Heart left ventricle (tissue), 16 donors: ENCODE data around the gene TPM3. TPM values are rescaled to one million over a fixed set of nuclear protein-coding genes. Genes with fewer than 3 reads are reported as not detected.
A peak's percentile ranks its signal among the peaks of the same experiment; 100 is the strongest.

Source experiments
- ATAC-seq, 4 donors: fragments of 200-7000 bp; cut with Tn5 transposase; one replicate each; pipeline ENCODE4 v1.9.1; 2020 to 2022; ENCODE audit warnings: moderate library complexity in 4 of 4, mild to moderate bottlenecking in 3 of 4, moderate number of reproducible peaks in 1 of 4
- DNase-seq, 5 donors: peaks; one replicate each; pipeline ENCODE4 v3.0.0-alpha.2; 2020
- H3K27ac ChIP-seq, 12 donors: fragments of 200-600 bp; sonication (generic) in 4 of 12; one replicate each; pipeline versions ENCODE4 v1.5.0 to v1.8.0; 2016 to 2022; ENCODE audit warnings: mild to moderate bottlenecking in 2 of 12
- H3K27me3 ChIP-seq, 9 donors: fragments of 200-600 bp; sonication (generic) in 2 of 9; one replicate each; pipeline versions ENCODE4 v1.5.1 to v1.8.0; 2016 to 2022; ENCODE audit warnings: mild to moderate bottlenecking in 3 of 9
- H3K36me3 ChIP-seq, 9 donors: fragments of 200-600 bp; sonication (generic) in 2 of 9; one replicate each; pipeline versions ENCODE4 v1.5.0 to v1.8.0; 2018 to 2022; ENCODE audit warnings: mild to moderate bottlenecking in 2 of 9
- H3K4me1 ChIP-seq, 12 donors: fragments of 200-600 bp; sonication (generic) in 4 of 12; one replicate each; pipeline versions ENCODE4 v1.5.0 to v1.8.0; 2016 to 2022; ENCODE audit warnings: mild to moderate bottlenecking in 3 of 12
- H3K4me3 ChIP-seq, 12 donors: fragments of 200-600 bp; sonication (generic) in 4 of 12; one replicate each; pipeline versions ENCODE4 v1.5.0 to v1.8.0; 2017 to 2022; ENCODE audit warnings: mild to moderate bottlenecking in 9 of 12, moderate library complexity in 4 of 12
- H3K9me3 ChIP-seq, 12 donors: fragments of 200-600 bp; sonication (generic) in 4 of 12; one replicate each; pipeline versions ENCODE4 v1.5.0 to v1.8.0; 2016 to 2022; ENCODE audit warnings: mild to moderate bottlenecking in 1 of 12
- POLR2A ChIP-seq, 2 donors: fragments of 450-650 bp; IDR thresholded peaks; one replicate each; pipeline ENCODE4 v1.6.1; 2017; ENCODE audit warnings: antibody characterized with exemption in 2 of 2, mild to moderate bottlenecking in 2 of 2, moderate library complexity in 2 of 2
- WGBS, 4 donors: extraction: QIAGEN DNeasy Blood & Tissue Kit in 2 of 4; methylation state at CpG; one replicate each; pipeline versions ENCODE4 v1.1.5 to v1.1.7; 2013 to 2018; 5-methylcytosine and 5-hydroxymethylcytosine counted together
- intact Hi-C, 10 donors: fragments of 100-400 bp; cut with DNase I; formaldehyde crosslinking; loops; one replicate each; pipeline versions ENCODE4 v1.11.1 to v1.14.2; 2022
- polyA plus RNA-seq, 2 donors: library from polyadenylated mRNA; stranded (reverse); fragments of 200-250 nt; gene quantifications; one replicate each; pipeline ENCODE4 v1.2.3, GENCODE V29; 2013
- total RNA-seq, 9 donors: library from RNA; depleted of rRNA in 2 of 9; stranded (reverse); fragments of >200 nt in 2 of 9; fragmentation: NEBNext Ultra II Directional in 3 of 9; extraction: Animal tissue kit (Norgen Biotek cat#: 25700) in 3 of 9; gene quantifications; one replicate each; pipeline versions ENCODE4 v1.1.0 to v1.2.4, GENCODE V29; 2016 to 2023
- TF ChIP-seq, protein P1 (sequence below), 12 donors: fragments of 200-600 bp; sonication (generic) in 4 of 12; IDR thresholded peaks; one replicate each; pipeline versions ENCODE4 v1.5.0 to v1.8.0; 2018 to 2022; ENCODE audit warnings: antibody characterized with exemption in 12 of 12, mild to moderate bottlenecking in 5 of 12
- donor health status: ischemic (EF 13 %, LVEDD 7.1; RV severe dilation, severe dysfunction).
- donor health status: healthy with polysubstance abuse.
- donor health status: DM: no; HTN: yes; CAD: no.
- donor health status: DM: no; HTN: no; CAD: no.
- donor health status: ischemic (EF 25% LVEDD 6.9; RV normal size, moderate dysfunction).
- donor health status: ischemic (EF 25% LVEDD 5.7; RV mildly dilated, moderate dysfunction).
- donor health status: healthy.
- donor health status: DM: yes; HTN: yes; CAD: no.
- donor health status: ischemic (EF 35%, LVEDD 5.7; RV mildly dilated, moderate dysfunction).
- donor health status: nonischemic (EF 11% LVEDD 7.7; RV severe dilation, severe dysfunction).
- donor health status: DM: yes; HTN: yes; CAD: no.
- donor health status: PGD.
- donor health status: ischemic (EF 29% LVEDD 5.4; RV normal size, mild dysfunction).
- donor health status: nonischemic (EF 23%, LVEDD 6.1; RV moderate dilation, normal function).

Gene TPM3
- total and polyA plus RNA-seq, 11 donors, result 76.5 to 259 (median 120) TPM

DNA sequence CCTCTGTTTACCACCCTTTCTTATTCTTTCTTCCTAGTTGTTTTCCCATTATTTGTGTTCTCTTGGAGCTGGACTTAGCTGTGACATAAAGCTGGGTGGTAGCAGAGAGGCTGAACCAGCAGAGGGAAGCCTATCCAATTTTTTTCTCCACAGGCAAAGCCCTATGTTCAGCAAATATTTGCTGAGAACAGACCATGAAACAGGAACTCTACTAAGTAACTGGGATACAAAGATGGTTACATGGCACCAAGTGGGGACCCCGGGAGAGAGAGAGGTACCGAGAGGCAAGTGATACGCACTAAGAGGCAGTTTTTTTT is 7.6 kb upstream of the TPM3 start:
- whole genome bisulfite sequencing, 4 donors, result 91 to 96% (median 92%) methylated on average over 3 of the region's 3 CpGs
- intact Hi-C loops, result loop anchor here in 8 of 10 donors (2.0 to 10.0 kb wide), 7 partner anchors 68 to 135 kb away; partner anchors contain the start of genes HAX1 (in 5 of the 8), AQP10 (in 1 of the 8) and ATP8B2 (in 1 of the 8)
- DNase-seq, result no peak
- no peaks in the 10 kb centered on the region for H3K9me3 ChIP-seq
- H3K27me3 ChIP-seq, result no peaks in the 10 kb centered on the region
- H3K36me3 ChIP-seq, result no peaks in the 10 kb centered on the region
- peak overlapping the region in 1 of 12 donors; percentile 25 for H3K27ac ChIP-seq
- peak in 2 of 4 donors; percentile 11 to 27 for ATAC-seq
- TF ChIP-seq, protein P1, sequence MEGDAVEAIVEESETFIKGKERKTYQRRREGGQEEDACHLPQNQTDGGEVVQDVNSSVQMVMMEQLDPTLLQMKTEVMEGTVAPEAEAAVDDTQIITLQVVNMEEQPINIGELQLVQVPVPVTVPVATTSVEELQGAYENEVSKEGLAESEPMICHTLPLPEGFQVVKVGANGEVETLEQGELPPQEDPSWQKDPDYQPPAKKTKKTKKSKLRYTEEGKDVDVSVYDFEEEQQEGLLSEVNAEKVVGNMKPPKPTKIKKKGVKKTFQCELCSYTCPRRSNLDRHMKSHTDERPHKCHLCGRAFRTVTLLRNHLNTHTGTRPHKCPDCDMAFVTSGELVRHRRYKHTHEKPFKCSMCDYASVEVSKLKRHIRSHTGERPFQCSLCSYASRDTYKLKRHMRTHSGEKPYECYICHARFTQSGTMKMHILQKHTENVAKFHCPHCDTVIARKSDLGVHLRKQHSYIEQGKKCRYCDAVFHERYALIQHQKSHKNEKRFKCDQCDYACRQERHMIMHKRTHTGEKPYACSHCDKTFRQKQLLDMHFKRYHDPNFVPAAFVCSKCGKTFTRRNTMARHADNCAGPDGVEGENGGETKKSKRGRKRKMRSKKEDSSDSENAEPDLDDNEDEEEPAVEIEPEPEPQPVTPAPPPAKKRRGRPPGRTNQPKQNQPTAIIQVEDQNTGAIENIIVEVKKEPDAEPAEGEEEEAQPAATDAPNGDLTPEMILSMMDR (IDR thresholded peaks at IDR 0.05), result no peak
- no peak for TF ChIP-seq POLR2A (IDR thresholded peaks at IDR 0.05)
- H3K4me3 ChIP-seq, result no peak overlapping the region
- peaks cover 0 to 5% (median 0%) of the 10 kb centered on the region in 12 donors for H3K4me1 ChIP-seq

DNA sequence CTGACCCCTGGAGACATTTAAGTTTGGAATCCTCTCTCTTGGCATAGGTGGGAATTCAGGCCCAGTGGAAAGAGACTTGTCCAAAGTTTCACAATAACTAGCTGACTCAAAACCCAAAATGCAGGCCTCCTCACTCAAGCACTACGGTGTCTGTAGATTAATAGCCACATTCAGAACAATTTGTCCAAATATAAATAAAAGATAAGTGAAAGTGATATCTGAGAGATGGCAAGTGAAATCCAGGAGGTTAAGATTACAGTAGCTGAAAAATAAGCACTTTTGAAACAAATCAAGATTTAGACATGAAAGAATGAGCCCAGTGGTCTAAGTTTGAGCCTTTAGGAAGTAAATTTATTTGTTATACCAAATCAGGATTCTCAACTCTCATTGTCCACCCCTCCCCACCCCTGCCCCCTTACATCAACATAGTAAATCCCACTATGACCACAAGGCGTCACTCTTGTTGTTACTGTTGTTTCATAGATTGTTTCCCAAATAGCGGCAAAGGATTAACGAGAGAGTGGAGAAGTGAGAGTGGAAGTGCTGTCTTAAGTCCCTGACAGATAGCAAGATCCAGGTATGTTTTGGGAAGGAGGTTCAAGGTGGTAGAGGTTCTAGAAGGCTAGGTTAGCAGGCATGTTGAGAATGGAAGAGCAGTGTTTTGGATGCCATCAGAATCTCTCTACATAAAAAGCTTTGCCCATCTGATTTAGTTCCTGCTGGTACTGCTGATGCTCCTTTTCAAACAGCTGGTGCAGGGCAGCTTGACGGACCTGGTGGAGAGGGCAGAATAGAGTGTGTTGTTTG is 7.1 kb upstream of the TPM3 start:
- peak in 1 of 5 donors; percentile 28 for DNase-seq
- Histone ChIP-seq H3K4me1 (peaks cover 0 to 5% (median 0%) of the 10 kb centered on the region in 12 donors), H3K9me3 (no peaks in the 10 kb centered on the region), H3K4me3 (no peak overlapping the region), H3K27ac (peak overlapping the region in 1 of 12 donors; percentile 25), H3K36me3 (no peaks in the 10 kb centered on the region), H3K27me3 (no peaks in the 10 kb centered on the region)
- intact Hi-C loops, result loop anchor here in 9 of 10 donors (1.0 to 10.0 kb wide), 8 partner anchors 68 to 136 kb away; partner anchors contain the start of genes HAX1 (in 6 of the 9), AQP10 (in 1 of the 9) and ATP8B2 (in 1 of the 9)
- no peak for TF ChIP-seq POLR2A (IDR thresholded peaks at IDR 0.05)
- TF ChIP-seq, protein P1 (IDR thresholded peaks at IDR 0.05), result peak; percentile 39 to 64 (median 56)
- WGBS, 4 donors, result 6 to 8% (median 7%) methylated on average over 5 of the region's 5 CpGs
- ATAC-seq, result peak; percentile 48 to 79 (median 68)

DNA sequence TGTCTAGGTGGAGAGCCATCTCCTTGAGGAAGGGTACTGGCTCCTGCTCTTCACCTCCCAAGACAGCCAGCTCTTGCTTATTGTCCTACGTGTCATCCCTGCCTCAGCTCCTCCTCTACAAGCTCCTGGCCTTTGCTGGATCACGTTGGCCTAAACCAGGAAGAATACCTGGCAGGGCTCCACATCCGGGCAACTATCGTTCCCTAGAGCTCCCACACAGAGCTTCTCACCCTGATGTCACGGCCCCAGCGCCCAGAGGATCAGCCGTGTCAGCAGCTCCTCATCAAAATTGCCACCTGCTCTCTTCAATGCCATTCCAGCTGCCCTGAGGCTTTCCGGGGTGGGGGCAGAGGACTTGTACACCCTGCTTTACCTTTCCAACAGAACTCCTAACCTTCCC is 1.9 kb upstream of the TPM3 start:
- intact Hi-C loops, result loop anchor here in 4 of 10 donors (10.0 kb wide), 2 partner anchors 131 to 141 kb away; partner anchors contain the start of genes AQP10 (in 1 of the 4) and ATP8B2 (in 1 of the 4)
- Histone ChIP-seq H3K4me1 (peaks cover 0 to 20% (median 0%) of the 10 kb centered on the region in 12 donors), H3K27ac (no peak overlapping the region), H3K4me3 (no peak overlapping the region), H3K27me3 (no peaks in the 10 kb centered on the region), H3K9me3 (no peaks in the 10 kb centered on the region), H3K36me3 (no peaks in the 10 kb centered on the region)
- ATAC-seq (peak in 1 of 4 donors; percentile 29), DNase-seq (no peak)
- TF ChIP-seq POLR2A (IDR thresholded peaks at IDR 0.05), result no peak
- WGBS, 4 donors, result 44 to 60% (median 54%) methylated on average over 8 of the region's 8 CpGs

GRCh38 chr1:154192476-154192875 is 576 bp upstream of the TPM3 start:
- ATAC-seq, result no peak
- 32 to 41% (median 35%) methylated on average over 3 of the region's 3 CpGs for WGBS, 4 donors
- Histone ChIP-seq H3K36me3 (no peaks in the 10 kb centered on the region), H3K27me3 (no peaks in the 10 kb centered on the region), H3K4me1 (peaks cover 0 to 20% (median 0%) of the 10 kb centered on the region in 12 donors), H3K9me3 (no peaks in the 10 kb centered on the region), H3K27ac (peak overlapping the region in 1 of 12 donors; percentile 29), H3K4me3 (no peak overlapping the region)
- no peak for DNase-seq
- TF ChIP-seq, protein P1 (IDR thresholded peaks at IDR 0.05), result no peak
- TF ChIP-seq POLR2A (IDR thresholded peaks at IDR 0.05), result no peak
- intact Hi-C loops, result loop anchor here in 4 of 10 donors (10.0 kb wide), 2 partner anchors 132 to 142 kb away; partner anchors contain the start of genes AQP10 (in 1 of the 4) and ATP8B2 (in 1 of the 4)
